NB4 (cell line): ENCODE data around the gene SULT1A1.

Experiments used
- DNase-seq: peaks from one replicate; pipeline ENCODE4 v3.0.0; 2010; ENCODE audit warnings: low read depth
- H3K4me3 ChIP-seq: one replicate; pipeline ENCODE4 v1.5.1; 2011; ENCODE audit warnings: mild to moderate bottlenecking, low read depth, low read length, moderate library complexity
- CTCF ChIP-seq: IDR thresholded peaks from one replicate; pipeline ENCODE4 v1.5.1; 2012; ENCODE audit warnings: low read depth, low read length
- MAX ChIP-seq: IDR thresholded peaks from 2 replicates; pipeline ENCODE4 v1.6.1; 2011; ENCODE audit warnings: low read depth, low read length
- MYC ChIP-seq: IDR thresholded peaks from 2 replicates; pipeline ENCODE4 v1.6.1; 2011; ENCODE audit warnings: low read depth, low read length
- POLR2A ChIP-seq: IDR thresholded peaks from 2 replicates; pipeline ENCODE4 v1.6.1; 2011; ENCODE audit warnings: mild to moderate bottlenecking; ENCODE audit not compliant: insufficient read length; ENCODE audit errors: extremely low read depth

Gene SULT1A1

GRCh38 chr16:28586466-28586865 is 23.4 kb downstream of the SULT1A1 start:
- DNase-seq: no peak

GRCh38 chr16:28585674-28586073 is 24.2 kb downstream of the SULT1A1 start:
- no peak for DNase-seq
- TF ChIP-seq POLR2A (no peak), MAX (no peak), MYC (no peak), CTCF (no peak)
- no peak overlapping the region for H3K4me3 ChIP-seq

More at GRCh38 chr16:28586466-28586865, 23.4 kb downstream of the SULT1A1 start:
- no peak overlapping the region for H3K4me3 ChIP-seq
- TF ChIP-seq MAX (no peak), MYC (no peak)

GRCh38 chr16:28580726-28581315 is 29.0 kb downstream of the SULT1A1 start:
- H3K4me3 ChIP-seq: no peak overlapping the region
- TF ChIP-seq POLR2A (no peak), MYC (no peak), MAX (no peak), CTCF (no peak)

GRCh38 chr16:28575446-28576109 is 34.3 kb downstream of the SULT1A1 start:
- TF ChIP-seq POLR2A (no peak), CTCF (no peak), MAX (no peak), MYC (no peak)
- no peak for DNase-seq
- H3K4me3 ChIP-seq: no peak overlapping the region

More at GRCh38 chr16:28580726-28581315, 29.0 kb downstream of the SULT1A1 start:
- DNase-seq: no peak

GRCh38 chr16:28574925-28575324 is 34.9 kb downstream of the SULT1A1 start:
- no peak for DNase-seq
- no peak for TF ChIP-seq MAX
- no peak for TF ChIP-seq MYC
- no peak for TF ChIP-seq CTCF
- TF ChIP-seq POLR2A: no peak
- no peak overlapping the region for H3K4me3 ChIP-seq
